ENCODE data around the gene HNRNPL.
A peak's percentile ranks its signal among the peaks of the same experiment; 100 is the strongest.

- TF ChIP-seq ZFP36 (IDR thresholded peaks at IDR 0.05; ENCODE audit: low read depth, low read length, partially characterized antibody), result no peak
- no peak for TF ChIP-seq REST (IDR thresholded peaks at IDR 0.05; ENCODE audit: borderline replicate concordance)
- TF ChIP-seq REST (CRISPR knock-in tag; IDR thresholded peaks at IDR 0.05; ENCODE audit: low read depth), result no peak
- no peak for TF ChIP-seq CTCF (IDR thresholded peaks at IDR 0.05 in 2 of 3, conservative IDR thresholded peaks at IDR 0.05 in 1 of 3; ENCODE audit: insufficient read depth in 2 of 3, low read depth in 1 of 3, low read length in 3 of 3)
- no peak for TF ChIP-seq SMAD3 (CRISPR knock-in tag; conservative IDR thresholded peaks at IDR 0.05)
- no peak for TF ChIP-seq RFX1 (IDR thresholded peaks at IDR 0.05)
- peak; percentile 37; the same call in 1 of the 2 replicates for TF ChIP-seq POLR2A (conservative IDR thresholded peaks at IDR 0.05)
- no peak for TF ChIP-seq POLR2AphosphoS5 (IDR thresholded peaks at IDR 0.05; ENCODE audit: control insufficient read depth, insufficient read depth, low read depth, low read length)
- TF ChIP-seq CBX5 (IDR thresholded peaks at IDR 0.05; ENCODE audit: borderline replicate concordance, low read depth), result no peak
- TF ChIP-seq MXI1 (IDR thresholded peaks at IDR 0.05; ENCODE audit: low read depth, low read length), result no peak
- TF ChIP-seq IFI16 (CRISPR knock-in tag; IDR thresholded peaks at IDR 0.05), result no peak
- TF ChIP-seq JUND (IDR thresholded peaks at IDR 0.05; ENCODE audit: borderline replicate concordance, low read depth, low read length), result no peak
- TF ChIP-seq JUND (tag; IDR thresholded peaks at IDR 0.05; ENCODE audit: borderline replicate concordance, low read depth, low read length), result no peak
- no peak for TF ChIP-seq NR3C1 (CRISPR knock-in tag; IDR thresholded peaks at IDR 0.05)
Measured at GRCh38 chr19:38838986-38839761, 10.6 kb downstream of the HNRNPL start.
